Hypothalamus (tissue), 51 donors: Measurements from ENCODE around the gene LIMS2.
A peak's percentile ranks its signal among the peaks of the same experiment; 100 is the strongest.

Source experiments
- DNase-seq, 51 donors: peaks; one replicate each; lab custom pipeline; 2025; lab: John Stamatoyannopoulos, UW

The LIMS2 gene

GRCh38 chr2:127609031-127609751 lies 66.1 kb downstream of the LIMS2 start:
- no peak for DNase-seq

- DNase-seq: no peak
Measured at GRCh38 chr2:127608061-127609030, 67.0 kb downstream of the LIMS2 start.

GRCh38 chr2:127607399-127607908 lies 67.9 kb downstream of the LIMS2 start:
- no peak for DNase-seq

GRCh38 chr2:127606625-127607398 lies 68.5 kb downstream of the LIMS2 start:
- DNase-seq: no peak

GRCh38 chr2:127605691-127606263 lies 69.6 kb downstream of the LIMS2 start:
- no peak for DNase-seq

- no peak for DNase-seq
Measured at GRCh38 chr2:127604986-127605385, 70.3 kb downstream of the LIMS2 start.

- DNase-seq: no peak
Measured at GRCh38 chr2:127599211-127599610, 76.1 kb downstream of the LIMS2 start.

- DNase-seq: no peak
Measured at GRCh38 chr2:127598711-127599110, 76.6 kb downstream of the LIMS2 start.

GRCh38 chr2:127597984-127598380 lies 77.3 kb downstream of the LIMS2 start:
- DNase-seq: no peak

GRCh38 chr2:127597046-127597983 lies 78.0 kb downstream of the LIMS2 start:
- no peak for DNase-seq

GRCh38 chr2:127596311-127597045 lies 78.9 kb downstream of the LIMS2 start:
- no peak for DNase-seq

GRCh38 chr2:127594116-127594591 lies 81.2 kb downstream of the LIMS2 start:
- no peak for DNase-seq

GRCh38 chr2:127593228-127594115 lies 81.9 kb downstream of the LIMS2 start:
- no peak for DNase-seq

GRCh38 chr2:127592761-127593227 lies 82.5 kb downstream of the LIMS2 start:
- DNase-seq: no peak

GRCh38 chr2:127591221-127591923 lies 84.0 kb downstream of the LIMS2 start:
- DNase-seq: peak in 33 of 51 donors; percentile 5 to 77 (median 31)

GRCh38 chr2:127590386-127591190 lies 84.7 kb downstream of the LIMS2 start:
- no peak for DNase-seq
